PC-3 (cell line): ENCODE data around the gene CORO1C. TPM values are rescaled to one million over a fixed set of nuclear protein-coding genes. Genes with fewer than 3 reads are reported as not detected.

Experiments used
- ATAC-seq: fragments of 200-7000 bp; cut with Tn5 transposase; 2 replicates; pipeline ENCODE4 v1.9.1; 2020; ENCODE audit warnings: mild to moderate bottlenecking, moderate library complexity
- BruUV-seq: library from RNA; stranded (reverse); fragments of 400-500 nt; replicated peaks from 2 replicates; lab custom pipeline; 2021; lab: Mats Ljungman, UMichigan
- CTCF ChIA-PET: fragments of 300-600 bp; sonication (Branson Sonifier 250); formaldehyde crosslinking; loops from one replicate; lab custom pipeline; 2022; ENCODE audit warnings: antibody characterized with exemption; lab: Charles Lee
- POLR2A ChIA-PET: fragments of 300-600 bp; sonication (Branson Sonifier 250); formaldehyde crosslinking; loops from one replicate; lab custom pipeline; 2022; ENCODE audit warnings: antibody characterized with exemption; ENCODE audit not compliant: unreplicated experiment; lab: Charles Lee
- DNase-seq: peaks from one replicate; pipeline ENCODE4 v3.0.0-alpha.2; 2015
- H2AFZ ChIP-seq: fragments of 300-600 bp; sonication (generic); 2 replicates; pipeline ENCODE4 v1.6.0; 2016; ENCODE audit warnings: antibody characterized with exemption, low read length
- H3F3A ChIP-seq: fragments of 300-600 bp; sonication (generic); one replicate; pipeline ENCODE4 v1.6.0; 2017; ENCODE audit warnings: antibody characterized with exemption, low read length, control low read depth, mild to moderate bottlenecking; ENCODE audit not compliant: unreplicated experiment
- H3K27ac ChIP-seq: fragments of 300-600 bp; sonication (generic); 2 replicates; pipeline ENCODE4 v1.5.1; 2016; ENCODE audit warnings: mild to moderate bottlenecking, low read length
- H3K27me3 ChIP-seq: fragments of 300-600 bp; sonication (generic); 2 replicates; pipeline ENCODE4 v1.6.1; 2016; ENCODE audit warnings: low read length, mixed read lengths
- H3K36me3 ChIP-seq: fragments of 300-600 bp; sonication (generic); 2 replicates; pipeline ENCODE4 v1.6.1; 2016; ENCODE audit warnings: low read depth, mixed run types, low read length, mixed read lengths
- H3K4me1 ChIP-seq: fragments of 300-600 bp; sonication (generic); 2 replicates; pipeline ENCODE4 v1.5.1; 2016; ENCODE audit warnings: low read length; ENCODE audit not compliant: insufficient read depth
- H3K4me2 ChIP-seq: fragments of 300-600 bp; sonication (generic); 2 replicates; pipeline ENCODE4 v1.6.0; 2016; ENCODE audit warnings: low read length
- H3K4me3 ChIP-seq: fragments of 300-600 bp; sonication (generic); 2 replicates; pipeline ENCODE4 v1.5.1; 2016; ENCODE audit warnings: mild to moderate bottlenecking, low read length, mixed read lengths
- H3K79me2 ChIP-seq: fragments of 300-600 bp; sonication (generic); 2 replicates; pipeline ENCODE4 v1.6.1; 2017; ENCODE audit warnings: low read length, mixed read lengths
- H3K9ac ChIP-seq: fragments of 300-600 bp; sonication (generic); 2 replicates; pipeline ENCODE4 v1.6.0; 2016; ENCODE audit warnings: mild to moderate bottlenecking, low read length
- H3K9me2 ChIP-seq: fragments of 300-600 bp; sonication (generic); replicated peaks from 2 replicates; pipeline ENCODE4 v1.6.1; 2016; ENCODE audit warnings: mixed run types, low read length, mixed read lengths
- H3K9me3 ChIP-seq: fragments of 300-600 bp; sonication (generic); 2 replicates; pipeline ENCODE4 v1.6.1; 2016; ENCODE audit warnings: low read length, mixed read lengths
- H4K20me1 ChIP-seq: fragments of 300-600 bp; sonication (generic); 2 replicates; pipeline ENCODE4 v1.6.1; 2016; ENCODE audit warnings: low read length, mixed read lengths
- CTCF ChIP-seq: fragments of 300-600 bp; sonication (generic); conservative IDR thresholded peaks from 2 replicates; pipeline ENCODE4 v1.5.1; 2017; ENCODE audit warnings: antibody characterized with exemption, low read depth, mild to moderate bottlenecking, low read length
- EZH2 ChIP-seq: fragments of 300-600 bp; sonication (generic); IDR thresholded peaks from one replicate; pipeline ENCODE4 v1.6.1; 2017; ENCODE audit warnings: antibody characterized with exemption, mild to moderate bottlenecking, low read length; ENCODE audit not compliant: unreplicated experiment
- EZH2phosphoT487 ChIP-seq: fragments of 300-600 bp; sonication (generic); IDR thresholded peaks from 2 replicates; pipeline ENCODE4 v1.6.1; 2018; ENCODE audit warnings: mild to moderate bottlenecking, antibody characterized with exemption, low read length, borderline replicate concordance
- intact Hi-C: fragments of 100-400 bp; cut with micrococcal nuclease; formaldehyde crosslinking; loops from 2 replicates; pipeline ENCODE4 v1.9.0; 2023
- total RNA-seq: library from RNA; depleted of rRNA; stranded (reverse); fragments of >200 nt; gene quantifications from 2 replicates; pipeline ENCODE4 v1.2.3, GENCODE V29; 2014

The CORO1C gene
- total RNA-seq, 1 experiment from 2014 or later: 179 TPM

- no peak overlapping the region for H3K9ac ChIP-seq
- ChIA-PET CTCF (no interaction called here), POLR2A (no interaction called here)
- peaks cover 54% of the 10 kb centered on the region for H4K20me1 ChIP-seq
- no peaks in the 10 kb centered on the region for H3K9me3 ChIP-seq
- no peak overlapping the region for H3K4me3 ChIP-seq
- H3K4me1 ChIP-seq: no peaks in the 10 kb centered on the region
- no peak overlapping the region for H3K27ac ChIP-seq
- H3F3A ChIP-seq: no peaks in the 10 kb centered on the region
- intact Hi-C loops: no loop called here
- no peak overlapping the region for H2AFZ ChIP-seq
- no peak overlapping the region for H3K4me2 ChIP-seq
- no peaks in the 10 kb centered on the region for H3K27me3 ChIP-seq
- DNase-seq (no peak), ATAC-seq (no peak)
- H3K79me2 ChIP-seq: peaks cover 100% of the 10 kb centered on the region
- BruUV-seq: no TSS peak
- no peaks in the 10 kb centered on the region for H3K9me2 ChIP-seq
- peaks cover 22% of the 10 kb centered on the region for H3K36me3 ChIP-seq
- TF ChIP-seq EZH2 (no peak), CTCF (no peak), EZH2phosphoT487 (no peak)
These were observed 16.5 kb downstream of the CORO1C start for GRCh38 chr12:108714866-108715265.

DNA sequence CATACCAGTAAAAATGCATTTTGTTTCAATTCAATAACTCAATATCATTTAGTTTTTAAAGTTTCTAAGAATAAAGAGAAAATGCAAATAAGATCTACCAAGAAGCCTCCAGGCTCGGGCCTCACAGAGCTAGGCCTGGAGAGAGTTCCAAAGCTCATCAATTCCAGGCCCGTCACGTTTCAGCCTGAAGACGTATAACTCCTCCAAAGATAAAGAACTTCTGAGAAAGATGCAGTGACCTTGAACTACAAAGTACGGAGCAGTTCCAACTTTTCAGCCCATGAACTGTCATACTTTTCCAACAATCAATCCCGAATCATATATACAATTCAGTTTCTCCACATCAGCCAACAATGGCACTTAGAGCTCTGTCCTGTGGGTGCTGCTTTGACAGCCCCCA, 17.8 kb downstream of the CORO1C start:
- Histone ChIP-seq H3K4me2 (no peak overlapping the region), H3K9ac (no peak overlapping the region)
- CTCF ChIA-PET: no interaction called here

DNA sequence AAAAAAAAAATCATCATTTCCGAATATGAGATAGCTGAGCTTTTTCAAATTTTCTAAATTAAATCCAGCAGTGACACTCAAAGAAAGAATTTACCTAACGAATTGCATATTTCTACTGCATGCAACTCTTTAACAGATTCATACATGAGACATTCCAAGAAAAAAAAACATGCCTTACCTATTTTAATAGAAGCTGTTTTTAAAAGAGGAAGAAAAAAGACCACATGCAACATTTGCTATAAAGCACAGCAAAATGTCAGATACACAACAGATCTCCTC, 18.5 kb downstream of the CORO1C start:
- peaks cover 56% of the 10 kb centered on the region for H4K20me1 ChIP-seq
- no peaks in the 10 kb centered on the region for H3K9me3 ChIP-seq
- H3K9ac ChIP-seq: no peak overlapping the region
- no peak overlapping the region for H3K4me3 ChIP-seq
- no peaks in the 10 kb centered on the region for H3F3A ChIP-seq
- H3K79me2 ChIP-seq: peaks cover 100% of the 10 kb centered on the region
- no peaks in the 10 kb centered on the region for H3K4me1 ChIP-seq
- no peak overlapping the region for H3K4me2 ChIP-seq
- no peak for TF ChIP-seq CTCF
- TF ChIP-seq EZH2phosphoT487: no peak
- no peak for TF ChIP-seq EZH2
- CTCF ChIA-PET: no interaction called here
- no peak overlapping the region for H3K27ac ChIP-seq
- ATAC-seq: no peak
- POLR2A ChIA-PET: interaction anchor here (0.6 kb wide), 1 partner anchor 17 kb away, joined by 3 read pairs; no protein-coding TSS in a partner anchor
- intact Hi-C loops: no loop called here
- H3K36me3 ChIP-seq: peaks cover 22% of the 10 kb centered on the region
- no peaks in the 10 kb centered on the region for H3K9me2 ChIP-seq
- no peak for DNase-seq
- no TSS peak for BruUV-seq
- H2AFZ ChIP-seq: no peak overlapping the region
- no peaks in the 10 kb centered on the region for H3K27me3 ChIP-seq

More for the DNA sequence above, 17.8 kb downstream of the CORO1C start:
- Histone ChIP-seq H3K4me3 (no peak overlapping the region), H3K9me2 (no peaks in the 10 kb centered on the region), H3K27me3 (no peaks in the 10 kb centered on the region), H4K20me1 (peaks cover 53% of the 10 kb centered on the region), H3K4me1 (no peaks in the 10 kb centered on the region), H3K27ac (no peak overlapping the region), H3K36me3 (peaks cover 22% of the 10 kb centered on the region), H2AFZ (no peak overlapping the region), H3K9me3 (no peaks in the 10 kb centered on the region), H3K79me2 (peaks cover 100% of the 10 kb centered on the region), H3F3A (no peaks in the 10 kb centered on the region)
- POLR2A ChIA-PET: interaction anchor here (0.6 kb wide), 1 partner anchor 17 kb away, joined by 3 read pairs; no protein-coding TSS in a partner anchor
- BruUV-seq: no TSS peak
- DNase-seq: no peak
- no peak for TF ChIP-seq EZH2phosphoT487
- TF ChIP-seq CTCF: no peak
- no peak for TF ChIP-seq EZH2
- intact Hi-C loops: no loop called here
- ATAC-seq: no peak
